ENCODE results near the gene GGTLC2.

- TF ChIP-seq, protein P1, sequence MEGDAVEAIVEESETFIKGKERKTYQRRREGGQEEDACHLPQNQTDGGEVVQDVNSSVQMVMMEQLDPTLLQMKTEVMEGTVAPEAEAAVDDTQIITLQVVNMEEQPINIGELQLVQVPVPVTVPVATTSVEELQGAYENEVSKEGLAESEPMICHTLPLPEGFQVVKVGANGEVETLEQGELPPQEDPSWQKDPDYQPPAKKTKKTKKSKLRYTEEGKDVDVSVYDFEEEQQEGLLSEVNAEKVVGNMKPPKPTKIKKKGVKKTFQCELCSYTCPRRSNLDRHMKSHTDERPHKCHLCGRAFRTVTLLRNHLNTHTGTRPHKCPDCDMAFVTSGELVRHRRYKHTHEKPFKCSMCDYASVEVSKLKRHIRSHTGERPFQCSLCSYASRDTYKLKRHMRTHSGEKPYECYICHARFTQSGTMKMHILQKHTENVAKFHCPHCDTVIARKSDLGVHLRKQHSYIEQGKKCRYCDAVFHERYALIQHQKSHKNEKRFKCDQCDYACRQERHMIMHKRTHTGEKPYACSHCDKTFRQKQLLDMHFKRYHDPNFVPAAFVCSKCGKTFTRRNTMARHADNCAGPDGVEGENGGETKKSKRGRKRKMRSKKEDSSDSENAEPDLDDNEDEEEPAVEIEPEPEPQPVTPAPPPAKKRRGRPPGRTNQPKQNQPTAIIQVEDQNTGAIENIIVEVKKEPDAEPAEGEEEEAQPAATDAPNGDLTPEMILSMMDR (IDR thresholded peaks at IDR 0.05; ENCODE audit: low read length), result no peak
- TF ChIP-seq EZH2 (IDR thresholded peaks at IDR 0.05; ENCODE audit: borderline replicate concordance, low read length), result no peak
Measured at GRCh38 chr22:22667966-22668880, 23.8 kb downstream of the GGTLC2 start.
